Effector memory CD4-positive, alpha-beta T cell (primary cell): ENCODE data around the gene SPDEF.

ENCODE experiments used
- DNase-seq, 3 donors: peaks; one replicate each; pipeline ENCODE4 v3.0.0-alpha.2; 2020
- H3K27ac ChIP-seq: 2 replicates; pipeline ENCODE4 v1.7.0; 2013; ENCODE audit warnings: mild to moderate bottlenecking, low read length, moderate library complexity; ENCODE audit not compliant: insufficient read depth, poor library complexity, severe bottlenecking
- H3K27me3 ChIP-seq: replicated peaks from 2 replicates; pipeline ENCODE4 v1.7.0; 2013; ENCODE audit warnings: mild to moderate bottlenecking, low read length; ENCODE audit not compliant: insufficient read depth, control insufficient read depth, poor library complexity, severe bottlenecking
- H3K36me3 ChIP-seq: 2 replicates; pipeline ENCODE4 v1.7.0; 2013; ENCODE audit warnings: mild to moderate bottlenecking, low read length, moderate library complexity; ENCODE audit not compliant: control insufficient read depth, insufficient read depth
- H3K4me1 ChIP-seq: 2 replicates; pipeline ENCODE4 v1.7.0; 2013; ENCODE audit warnings: low read length, mild to moderate bottlenecking; ENCODE audit not compliant: control insufficient read depth, insufficient read depth, poor library complexity, severe bottlenecking
- H3K4me3 ChIP-seq: 2 replicates; pipeline ENCODE4 v1.7.0; 2013; ENCODE audit warnings: low read length, low read depth, mild to moderate bottlenecking; ENCODE audit not compliant: insufficient read depth, poor library complexity, severe bottlenecking
- H3K9me3 ChIP-seq: 2 replicates; pipeline ENCODE4 v1.7.0; 2013; ENCODE audit warnings: mild to moderate bottlenecking, low read length, moderate library complexity; ENCODE audit not compliant: control insufficient read depth

Gene SPDEF

GRCh38 chr6:34489207-34489805 is 66.8 kb downstream of the SPDEF start:
- Histone ChIP-seq H3K27me3 (no peaks in the 10 kb centered on the region), H3K4me3 (no peak overlapping the region), H3K36me3 (no peaks in the 10 kb centered on the region), H3K9me3 (no peaks in the 10 kb centered on the region), H3K27ac (no peak overlapping the region), H3K4me1 (peaks cover 14% of the 10 kb centered on the region)
- DNase-seq = no peak
